ENCODE measurements around the gene EPPIN.
"Not testable (repeated sequence)": the region's sequence is repeated elsewhere in the genome, so short reads cannot be mapped to it uniquely, and the experiment has no call there.

Gene EPPIN

DNA sequence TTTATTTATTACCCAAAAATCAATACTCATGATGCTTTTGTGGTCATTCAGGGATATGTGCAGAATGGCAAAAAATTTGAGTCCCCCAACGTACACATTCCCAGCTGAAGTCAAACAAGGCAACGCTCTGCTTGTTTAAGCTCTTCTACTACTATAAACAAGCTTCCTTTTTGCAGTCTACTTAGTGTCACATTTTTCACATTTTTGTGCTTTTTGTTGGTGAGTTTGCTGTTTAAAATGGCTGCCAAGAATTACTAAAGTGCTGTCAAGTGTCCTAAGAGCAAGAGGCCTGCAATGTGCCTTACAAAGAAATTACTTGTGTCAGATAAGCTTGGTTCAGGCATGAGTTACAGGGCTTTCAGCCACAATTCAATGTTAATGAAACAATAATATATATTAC is 29.8 kb upstream of the EPPIN start:
- TF ChIP-seq, protein P1, sequence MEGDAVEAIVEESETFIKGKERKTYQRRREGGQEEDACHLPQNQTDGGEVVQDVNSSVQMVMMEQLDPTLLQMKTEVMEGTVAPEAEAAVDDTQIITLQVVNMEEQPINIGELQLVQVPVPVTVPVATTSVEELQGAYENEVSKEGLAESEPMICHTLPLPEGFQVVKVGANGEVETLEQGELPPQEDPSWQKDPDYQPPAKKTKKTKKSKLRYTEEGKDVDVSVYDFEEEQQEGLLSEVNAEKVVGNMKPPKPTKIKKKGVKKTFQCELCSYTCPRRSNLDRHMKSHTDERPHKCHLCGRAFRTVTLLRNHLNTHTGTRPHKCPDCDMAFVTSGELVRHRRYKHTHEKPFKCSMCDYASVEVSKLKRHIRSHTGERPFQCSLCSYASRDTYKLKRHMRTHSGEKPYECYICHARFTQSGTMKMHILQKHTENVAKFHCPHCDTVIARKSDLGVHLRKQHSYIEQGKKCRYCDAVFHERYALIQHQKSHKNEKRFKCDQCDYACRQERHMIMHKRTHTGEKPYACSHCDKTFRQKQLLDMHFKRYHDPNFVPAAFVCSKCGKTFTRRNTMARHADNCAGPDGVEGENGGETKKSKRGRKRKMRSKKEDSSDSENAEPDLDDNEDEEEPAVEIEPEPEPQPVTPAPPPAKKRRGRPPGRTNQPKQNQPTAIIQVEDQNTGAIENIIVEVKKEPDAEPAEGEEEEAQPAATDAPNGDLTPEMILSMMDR (IDR thresholded peaks at IDR 0.05): no peak
- DNase-seq: no peak
- no peaks in the 10 kb centered on the region for H3K4me1 ChIP-seq

GRCh38 chr20:45575931-45576330 is 28.7 kb upstream of the EPPIN start:
- no peaks in the 10 kb centered on the region for H3K36me3 ChIP-seq
- H3K27ac ChIP-seq: no peak overlapping the region
- no peaks in the 10 kb centered on the region for H3K4me1 ChIP-seq
- H3K27me3 ChIP-seq: no peaks in the 10 kb centered on the region
- no peaks in the 10 kb centered on the region for H3K9me3 ChIP-seq
- intact Hi-C loops (cut with DNase I; ENCODE audit: low total_unique reads): no loop called here
- no peak for DNase-seq
- TF ChIP-seq, protein P1 (IDR thresholded peaks at IDR 0.05): no peak
- no peak overlapping the region for H3K4me3 ChIP-seq

More for the DNA sequence above, 29.8 kb upstream of the EPPIN start:
- no peaks in the 10 kb centered on the region for H3K27me3 ChIP-seq
- intact Hi-C loops (cut with DNase I; ENCODE audit: low total_unique reads): no loop called here
- H3K4me3 ChIP-seq: no peak overlapping the region
- H3K36me3 ChIP-seq: no peaks in the 10 kb centered on the region
- no peak overlapping the region for H3K27ac ChIP-seq
- no peaks in the 10 kb centered on the region for H3K9me3 ChIP-seq

DNA sequence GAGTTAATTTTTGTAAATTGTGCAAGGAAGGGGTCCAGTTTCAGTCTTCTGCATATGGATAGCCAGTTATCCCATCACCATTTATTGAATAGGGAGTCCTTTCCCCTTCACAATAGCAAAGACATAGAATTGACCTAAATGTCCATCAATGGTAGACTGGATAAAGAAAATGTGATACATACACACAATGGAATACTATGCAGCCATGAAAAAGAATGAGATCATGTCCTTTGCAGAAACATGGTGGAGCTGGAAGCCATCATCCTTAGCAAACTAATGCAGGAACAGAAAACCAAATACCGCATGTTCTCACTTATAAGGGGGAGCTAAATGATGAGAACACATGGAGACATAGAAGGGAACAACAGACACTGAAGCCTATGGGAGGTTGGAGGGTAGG is 22.4 kb upstream of the EPPIN start:
- H3K9me3 ChIP-seq; H3K27me3 ChIP-seq; H3K4me3 ChIP-seq; H3K27ac ChIP-seq; intact Hi-C loops (cut with DNase I; ENCODE audit: low total_unique reads); H3K36me3 ChIP-seq; H3K4me1 ChIP-seq; DNase-seq: not testable (repeated sequence)

DNA sequence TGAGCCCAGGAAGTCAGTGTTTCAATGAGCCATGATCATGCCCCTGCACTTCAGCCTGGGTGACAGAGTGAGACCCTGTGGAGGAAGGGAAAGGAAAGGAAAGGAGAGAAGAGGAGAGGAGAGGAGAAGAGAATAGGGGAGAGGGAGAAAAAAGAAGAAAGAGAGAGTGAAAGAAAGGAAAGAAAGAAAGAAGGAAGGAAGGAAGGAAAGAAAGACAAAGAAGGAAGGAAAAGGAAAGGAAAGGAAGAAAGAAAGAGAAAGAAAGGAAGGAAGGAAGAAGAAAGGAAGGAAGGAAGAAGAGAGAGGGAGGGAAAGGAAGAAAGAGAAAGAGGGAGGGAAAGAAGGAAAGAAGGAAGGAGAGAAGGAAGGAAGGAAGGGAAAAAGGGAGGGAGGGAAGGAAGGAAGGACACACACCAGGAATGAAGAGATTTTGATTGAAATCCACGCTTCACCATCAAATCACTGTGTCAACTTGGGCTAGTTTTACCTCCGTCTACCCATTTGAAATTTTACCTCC is 17.6 kb upstream of the EPPIN start:
- H3K4me1 ChIP-seq: no peaks in the 10 kb centered on the region
- H3K9me3 ChIP-seq: no peaks in the 10 kb centered on the region
- DNase-seq: no peak
- H3K27ac ChIP-seq: no peak overlapping the region
- intact Hi-C loops (cut with DNase I; ENCODE audit: low total_unique reads): no loop called here
- H3K4me3 ChIP-seq: no peak overlapping the region
- H3K27me3 ChIP-seq: no peaks in the 10 kb centered on the region
- TF ChIP-seq, protein P1 (IDR thresholded peaks at IDR 0.05): no peak
- H3K36me3 ChIP-seq: no peaks in the 10 kb centered on the region

DNA sequence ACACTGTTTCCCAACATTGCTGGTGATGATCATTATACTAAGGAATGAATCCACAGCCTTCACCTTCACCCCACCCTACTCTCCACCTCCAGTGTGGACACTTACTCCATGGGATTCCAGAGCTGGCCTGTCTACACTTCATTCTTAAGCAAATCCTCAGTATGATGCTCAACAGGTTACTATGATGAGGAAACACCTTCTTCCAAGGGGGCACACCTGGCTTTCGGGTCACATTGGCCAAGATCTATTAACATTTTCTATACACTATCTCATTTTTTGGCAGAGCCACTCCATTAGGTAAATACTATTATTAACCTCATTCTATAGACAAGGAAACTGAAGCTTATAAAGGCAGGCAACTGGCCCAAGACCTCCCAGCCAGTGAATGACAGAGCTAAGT is 8.0 kb upstream of the EPPIN start:
- TF ChIP-seq, protein P1 (IDR thresholded peaks at IDR 0.05): no peak

DNA sequence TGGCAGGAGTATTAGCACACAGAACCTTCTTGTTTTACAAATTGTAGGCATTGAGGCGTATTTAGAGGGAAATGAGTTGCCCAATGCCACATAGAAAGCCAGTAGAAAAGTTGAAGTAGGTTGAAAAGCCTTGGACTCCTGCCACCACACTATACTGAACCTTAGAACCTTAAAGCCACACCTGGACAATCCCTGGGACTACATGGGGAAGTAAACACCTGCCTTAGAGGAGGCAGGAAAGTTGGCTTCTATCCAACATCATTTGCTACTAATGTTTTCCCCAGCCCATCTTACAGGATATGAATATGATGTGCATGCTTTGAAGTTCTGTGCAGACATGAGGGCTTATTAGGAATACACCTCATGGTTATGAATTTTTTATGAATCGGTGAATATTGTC is 5.3 kb upstream of the EPPIN start:
- TF ChIP-seq, protein P1 (IDR thresholded peaks at IDR 0.05): no peak
- Histone ChIP-seq H3K27me3 (peaks cover 0 to 2% of the 10 kb centered on the region in 2 donors), H3K27ac (no peak overlapping the region), H3K9me3 (no peaks in the 10 kb centered on the region), H3K36me3 (no peaks in the 10 kb centered on the region), H3K4me1 (no peaks in the 10 kb centered on the region), H3K4me3 (no peak overlapping the region)
- DNase-seq: no peak
- intact Hi-C loops (cut with DNase I; ENCODE audit: low total_unique reads): no loop called here

More for the DNA sequence above, 8.0 kb upstream of the EPPIN start:
- Histone ChIP-seq H3K9me3 (no peaks in the 10 kb centered on the region), H3K4me3 (no peak overlapping the region), H3K27me3 (no peaks in the 10 kb centered on the region), H3K36me3 (no peaks in the 10 kb centered on the region), H3K4me1 (no peaks in the 10 kb centered on the region), H3K27ac (no peak overlapping the region)
- intact Hi-C loops (cut with DNase I; ENCODE audit: low total_unique reads): no loop called here
- no peak for DNase-seq
